ENCODE data around the gene TMEM234.

The TMEM234 gene

GRCh38 chr1:32170991-32171390 is 51.2 kb downstream of the TMEM234 start:
- DNase-seq = no peak

All from hematopoietic multipotent progenitor cell treated with erythropoietin and hydrocortisone succinate and interleukin-3 and kit ligand, for 6 days (in vitro differentiated cells).